Bronchial epithelial cell (primary cell): Measurements from ENCODE around the gene HOXB5. TPM values are rescaled to one million over a fixed set of nuclear protein-coding genes. Genes with fewer than 3 reads are reported as not detected.

Source experiments
- DNase-seq: peaks from one replicate; pipeline ENCODE4 v3.0.0-alpha.2; 2010; ENCODE audit warnings: low read depth
- FAIRE-seq: peaks from 2 replicates; lab custom pipeline; 2011; peaks lifted over from hg19 to GRCh38; lab: Jason Lieb, UNC
- H3K27me3 ChIP-seq: 2 replicates; pipeline ENCODE4 v1.5.1; 2011; ENCODE audit warnings: low read length; ENCODE audit not compliant: control insufficient read depth, insufficient read depth
- H3K36me3 ChIP-seq: 2 replicates; pipeline ENCODE4 v1.5.1; 2011; ENCODE audit warnings: low read length; ENCODE audit not compliant: control insufficient read depth, insufficient read depth
- H3K4me3 ChIP-seq: 2 replicates; pipeline ENCODE4 v1.5.1; 2011; ENCODE audit warnings: mild to moderate bottlenecking, low read depth, low read length, control low read depth
- total RNA-seq: library from RNA; depleted of rRNA; stranded (reverse); fragments of >200 nt; gene quantifications from 2 replicates; pipeline ENCODE4 v1.2.1, GENCODE V29; 2014
- TF ChIP-seq, protein P1 (sequence below): IDR thresholded peaks from 2 replicates; pipeline ENCODE4 v1.5.1; 2011; ENCODE audit warnings: mild to moderate bottlenecking, moderate library complexity, low read length, control low read depth, inconsistent platforms; ENCODE audit not compliant: insufficient read depth, severe bottlenecking

The HOXB5 gene
- total RNA-seq, 1 donor from 2014 or later = not detected

DNA sequence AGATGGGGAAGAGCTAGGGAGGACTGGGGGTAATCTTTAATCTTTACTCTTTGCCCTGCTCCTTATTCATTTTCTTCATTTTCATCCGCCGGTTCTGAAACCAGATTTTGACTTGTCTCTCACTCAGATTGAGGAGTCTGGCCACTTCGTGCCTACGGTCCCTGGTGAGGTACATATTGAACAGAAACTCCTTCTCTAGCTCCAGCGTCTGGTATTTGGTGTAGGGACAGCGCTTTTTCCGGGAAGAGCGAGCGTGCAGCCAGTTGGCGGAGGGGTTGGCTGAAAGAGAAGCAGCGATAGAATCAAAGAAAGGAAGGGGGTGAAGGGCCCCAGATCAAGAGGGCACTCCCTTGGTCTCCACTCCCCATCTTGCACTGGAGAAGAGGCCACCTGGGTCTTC is 29.3 kb upstream of the HOXB5 start:
- Histone ChIP-seq H3K4me3 (no peak overlapping the region), H3K27me3 (peaks cover 88% of the 10 kb centered on the region), H3K36me3 (no peaks in the 10 kb centered on the region)
- DNase-seq = no peak
- TF ChIP-seq, protein P1, sequence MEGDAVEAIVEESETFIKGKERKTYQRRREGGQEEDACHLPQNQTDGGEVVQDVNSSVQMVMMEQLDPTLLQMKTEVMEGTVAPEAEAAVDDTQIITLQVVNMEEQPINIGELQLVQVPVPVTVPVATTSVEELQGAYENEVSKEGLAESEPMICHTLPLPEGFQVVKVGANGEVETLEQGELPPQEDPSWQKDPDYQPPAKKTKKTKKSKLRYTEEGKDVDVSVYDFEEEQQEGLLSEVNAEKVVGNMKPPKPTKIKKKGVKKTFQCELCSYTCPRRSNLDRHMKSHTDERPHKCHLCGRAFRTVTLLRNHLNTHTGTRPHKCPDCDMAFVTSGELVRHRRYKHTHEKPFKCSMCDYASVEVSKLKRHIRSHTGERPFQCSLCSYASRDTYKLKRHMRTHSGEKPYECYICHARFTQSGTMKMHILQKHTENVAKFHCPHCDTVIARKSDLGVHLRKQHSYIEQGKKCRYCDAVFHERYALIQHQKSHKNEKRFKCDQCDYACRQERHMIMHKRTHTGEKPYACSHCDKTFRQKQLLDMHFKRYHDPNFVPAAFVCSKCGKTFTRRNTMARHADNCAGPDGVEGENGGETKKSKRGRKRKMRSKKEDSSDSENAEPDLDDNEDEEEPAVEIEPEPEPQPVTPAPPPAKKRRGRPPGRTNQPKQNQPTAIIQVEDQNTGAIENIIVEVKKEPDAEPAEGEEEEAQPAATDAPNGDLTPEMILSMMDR = no peak
- no peak for FAIRE-seq

DNA sequence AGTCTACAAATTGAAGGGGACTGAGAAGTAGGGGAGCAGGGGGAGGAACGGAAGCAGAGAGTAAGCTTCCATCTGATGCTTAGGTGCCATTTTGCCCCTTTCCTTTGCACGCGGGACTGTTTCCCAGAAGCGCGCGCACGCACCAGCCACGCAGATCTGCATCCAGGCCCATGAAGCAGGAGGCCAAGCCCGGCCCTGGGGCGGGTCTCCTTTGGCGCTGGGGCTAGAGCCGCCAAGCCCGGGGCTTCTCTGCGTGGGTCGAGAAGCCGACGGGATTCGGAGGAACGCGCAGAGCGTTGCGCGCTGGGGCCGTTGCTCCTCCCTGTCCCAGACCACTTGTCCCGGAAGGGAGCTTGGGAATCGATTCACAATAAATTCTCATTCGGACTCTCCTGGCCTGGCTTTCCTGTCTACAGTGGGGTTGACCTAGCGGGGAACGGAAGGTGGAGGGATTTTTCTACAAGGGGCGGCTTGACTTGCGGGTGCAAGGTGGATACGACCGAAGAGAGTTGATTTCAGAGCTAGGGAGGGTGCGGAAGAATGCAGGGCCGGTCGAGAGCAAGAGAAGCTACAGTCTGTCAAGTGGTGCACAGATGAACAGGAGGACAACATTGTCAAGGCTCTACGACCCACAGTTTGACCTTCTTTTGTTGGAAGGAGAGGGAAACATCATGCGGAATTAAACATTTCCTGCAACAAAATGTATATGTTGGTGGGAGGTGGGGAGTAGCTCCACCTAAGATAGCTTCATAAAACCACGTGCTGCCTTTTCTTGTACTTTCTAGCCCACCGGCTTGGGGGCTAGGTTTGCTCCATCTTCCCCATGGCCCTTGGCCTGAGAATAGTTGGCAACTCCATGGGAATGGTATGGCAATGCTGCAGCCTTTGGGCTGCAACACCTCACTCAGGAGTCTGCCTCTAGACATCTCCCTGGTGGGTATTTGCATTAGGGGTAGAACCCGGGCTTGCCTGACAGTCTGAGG is 28.1 kb upstream of the HOXB5 start:
- H3K36me3 ChIP-seq = no peaks in the 10 kb centered on the region
- TF ChIP-seq, protein P1 = no peak
- FAIRE-seq (no peak), DNase-seq (no peak)
- peaks cover 85% of the 10 kb centered on the region for H3K27me3 ChIP-seq
- H3K4me3 ChIP-seq = no peak overlapping the region

GRCh38 chr17:48620461-48621139 is 27.0 kb upstream of the HOXB5 start:
- FAIRE-seq (no peak), DNase-seq (no peak)
- TF ChIP-seq, protein P1 = no peak
- Histone ChIP-seq H3K27me3 (peaks cover 89% of the 10 kb centered on the region), H3K4me3 (no peak overlapping the region), H3K36me3 (no peaks in the 10 kb centered on the region)

GRCh38 chr17:48619826-48620449 is 26.4 kb upstream of the HOXB5 start:
- no peak for DNase-seq

DNA sequence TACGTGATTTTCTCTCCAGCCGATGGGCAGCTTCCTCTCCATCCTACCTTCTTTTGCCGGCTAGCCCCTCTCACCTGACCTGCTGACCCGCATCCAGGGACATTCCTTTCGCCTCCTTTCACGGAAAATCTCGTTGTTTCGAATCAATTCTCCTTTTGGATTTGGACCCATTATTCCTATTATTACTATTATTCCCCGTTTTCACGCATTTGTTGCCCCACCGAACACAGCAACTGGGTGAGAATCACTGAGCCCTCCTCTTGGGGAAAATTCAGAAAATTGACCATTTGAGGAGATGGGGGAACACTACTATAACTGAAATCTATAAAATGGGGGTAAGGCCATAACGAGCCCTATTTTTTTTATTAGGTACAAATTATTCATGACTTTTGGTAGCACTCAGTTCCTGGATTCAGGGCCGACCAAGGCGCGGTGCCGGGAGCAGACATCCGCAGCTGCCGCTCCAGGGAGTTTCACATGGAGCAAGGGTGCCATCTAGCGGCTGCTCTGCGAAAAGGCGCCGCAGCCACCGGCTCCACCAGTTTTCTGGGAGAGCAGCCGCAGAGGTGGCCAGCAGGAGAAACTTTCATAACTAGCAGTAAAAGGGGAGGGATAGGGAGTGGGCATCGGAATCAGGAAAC is 24.8 kb upstream of the HOXB5 start:
- FAIRE-seq = no peak
- Histone ChIP-seq H3K27me3 (peaks cover 86% of the 10 kb centered on the region), H3K36me3 (no peaks in the 10 kb centered on the region), H3K4me3 (no peak overlapping the region)
- TF ChIP-seq, protein P1 = peak; percentile 89
- DNase-seq = peak; percentile 46

More at GRCh38 chr17:48619826-48620449, 26.4 kb upstream of the HOXB5 start:
- Histone ChIP-seq H3K36me3 (no peaks in the 10 kb centered on the region), H3K27me3 (peaks cover 89% of the 10 kb centered on the region), H3K4me3 (no peak overlapping the region)
- TF ChIP-seq, protein P1 = no peak
- FAIRE-seq = no peak
